Activated CD8-positive, alpha-beta T cell treated with anti-CD3 and anti-CD28 coated beads, Interleukin-2, amount 10 ng/mL, durations not matched to agents 7 days and 5 days (primary cell): ENCODE measurements around the gene DNLZ. TPM values are rescaled to one million over a fixed set of nuclear protein-coding genes. Genes with fewer than 3 reads are reported as not detected.

Experiments used
- ATAC-seq: fragments of 150-1000 bp; cut with Tn5 transposase; one replicate; pipeline ENCODE4 v1.10.0; 2021; ENCODE audit warnings: moderate library complexity
- CTCF ChIA-PET: fragments of 350-600 bp; sonication (Branson Sonifier 250); formaldehyde crosslinking; loops from one replicate; lab custom pipeline; 2021; ENCODE audit warnings: antibody characterized with exemption; lab: Charles Lee
- POLR2A ChIA-PET: fragments of 350-600 bp; sonication (Branson Sonifier 250); formaldehyde crosslinking; loops from one replicate; lab custom pipeline; 2021; ENCODE audit warnings: antibody characterized with exemption; lab: Charles Lee
- DNase-seq: peaks from one replicate; pipeline ENCODE4 v3.0.0-alpha.2; 2020
- H3K27ac Mint-ChIP-seq: one replicate; pipeline ENCODE4 v1.8.0; 2021; ENCODE audit warnings: mild to moderate bottlenecking, mixed read lengths
- H3K27me3 Mint-ChIP-seq: one replicate; pipeline ENCODE4 v1.8.0; 2021; ENCODE audit warnings: low read depth, mixed read lengths
- H3K36me3 Mint-ChIP-seq: one replicate; pipeline ENCODE4 v1.8.0; 2021; ENCODE audit warnings: low read depth, mixed read lengths
- H3K4me1 Mint-ChIP-seq: one replicate; pipeline ENCODE4 v1.8.0; 2021; ENCODE audit warnings: low read depth, mixed read lengths
- H3K4me3 Mint-ChIP-seq: one replicate; pipeline ENCODE4 v1.8.0; 2021; ENCODE audit warnings: mild to moderate bottlenecking, mixed read lengths
- H3K9me3 Mint-ChIP-seq: one replicate; pipeline ENCODE4 v1.8.0; 2022; ENCODE audit warnings: mixed read lengths; ENCODE audit not compliant: insufficient read depth
- total RNA-seq, 2 experiments: library from RNA; stranded (reverse); gene quantifications; one replicate each; pipeline ENCODE4 v1.2.3, GENCODE V29; 2021

DNLZ gene
- total RNA-seq, 2 experiments from 2014 or later, result 20.4 to 21.6 TPM

- no peaks in the 10 kb centered on the region for H3K4me1 Mint-ChIP-seq
- no peak overlapping the region for H3K27ac Mint-ChIP-seq
- H3K4me3 Mint-ChIP-seq, result no peak overlapping the region
- ChIA-PET CTCF (no interaction called here), POLR2A (no interaction called here)
- H3K36me3 Mint-ChIP-seq, result no peaks in the 10 kb centered on the region
- DNase-seq, result no peak
- no peak for ATAC-seq
- H3K27me3 Mint-ChIP-seq, result no peaks in the 10 kb centered on the region
- no peaks in the 10 kb centered on the region for H3K9me3 Mint-ChIP-seq
These were observed 17.4 kb downstream of the DNLZ start for GRCh38 chr9:136346157-136346481.

GRCh38 chr9:136345281-136346156 lies 18.0 kb downstream of the DNLZ start:
- DNase-seq (no peak), ATAC-seq (no peak)
- no peaks in the 10 kb centered on the region for H3K27me3 Mint-ChIP-seq
- H3K4me3 Mint-ChIP-seq, result no peak overlapping the region
- CTCF ChIA-PET, result no interaction called here
- no peak overlapping the region for H3K27ac Mint-ChIP-seq
- H3K4me1 Mint-ChIP-seq, result no peaks in the 10 kb centered on the region
- no peaks in the 10 kb centered on the region for H3K36me3 Mint-ChIP-seq
- no peaks in the 10 kb centered on the region for H3K9me3 Mint-ChIP-seq
- POLR2A ChIA-PET, result no interaction called here

GRCh38 chr9:136344544-136345280 lies 18.8 kb downstream of the DNLZ start:
- Mint-ChIP-seq H3K27me3 (no peaks in the 10 kb centered on the region), H3K4me3 (no peak overlapping the region), H3K4me1 (no peaks in the 10 kb centered on the region), H3K27ac (no peak overlapping the region), H3K9me3 (no peaks in the 10 kb centered on the region), H3K36me3 (no peaks in the 10 kb centered on the region)
- POLR2A ChIA-PET, result no interaction called here
- CTCF ChIA-PET, result no interaction called here
- DNase-seq (no peak), ATAC-seq (no peak)

GRCh38 chr9:136343884-136344269 lies 19.7 kb downstream of the DNLZ start:
- POLR2A ChIA-PET, result no interaction called here
- no peaks in the 10 kb centered on the region for H3K9me3 Mint-ChIP-seq
- H3K27ac Mint-ChIP-seq, result no peak overlapping the region
- no peak overlapping the region for H3K4me3 Mint-ChIP-seq
- H3K4me1 Mint-ChIP-seq, result no peaks in the 10 kb centered on the region
- no peaks in the 10 kb centered on the region for H3K36me3 Mint-ChIP-seq
- no peaks in the 10 kb centered on the region for H3K27me3 Mint-ChIP-seq
- DNase-seq (no peak), ATAC-seq (no peak)
- CTCF ChIA-PET, result no interaction called here

GRCh38 chr9:136343121-136343883 lies 20.2 kb downstream of the DNLZ start:
- ChIA-PET POLR2A (no interaction called here), CTCF (no interaction called here)
- Mint-ChIP-seq H3K9me3 (no peaks in the 10 kb centered on the region), H3K27ac (no peak overlapping the region), H3K27me3 (no peaks in the 10 kb centered on the region), H3K4me1 (no peaks in the 10 kb centered on the region), H3K36me3 (no peaks in the 10 kb centered on the region), H3K4me3 (no peak overlapping the region)
- ATAC-seq, result no peak
- no peak for DNase-seq

GRCh38 chr9:136342181-136343120 lies 21.1 kb downstream of the DNLZ start:
- POLR2A ChIA-PET, result no interaction called here
- CTCF ChIA-PET, result no interaction called here
- no peak overlapping the region for H3K4me3 Mint-ChIP-seq
- H3K36me3 Mint-ChIP-seq, result no peaks in the 10 kb centered on the region
- no peaks in the 10 kb centered on the region for H3K9me3 Mint-ChIP-seq
- H3K27me3 Mint-ChIP-seq, result no peaks in the 10 kb centered on the region
- ATAC-seq, result peak; percentile 72
- H3K27ac Mint-ChIP-seq, result no peak overlapping the region
- H3K4me1 Mint-ChIP-seq, result no peaks in the 10 kb centered on the region
- DNase-seq, result peak; percentile 71

GRCh38 chr9:136341769-136342168 lies 21.8 kb downstream of the DNLZ start:
- DNase-seq (no peak), ATAC-seq (no peak)
- POLR2A ChIA-PET, result no interaction called here
- Mint-ChIP-seq H3K27ac (no peak overlapping the region), H3K9me3 (no peaks in the 10 kb centered on the region), H3K4me3 (no peak overlapping the region), H3K4me1 (no peaks in the 10 kb centered on the region), H3K36me3 (no peaks in the 10 kb centered on the region), H3K27me3 (no peaks in the 10 kb centered on the region)
- CTCF ChIA-PET, result no interaction called here

- DNase-seq (no peak), ATAC-seq (no peak)
- H3K36me3 Mint-ChIP-seq, result no peaks in the 10 kb centered on the region
- ChIA-PET CTCF (no interaction called here), POLR2A (no interaction called here)
- H3K27ac Mint-ChIP-seq, result no peak overlapping the region
- H3K4me3 Mint-ChIP-seq, result no peak overlapping the region
- H3K27me3 Mint-ChIP-seq, result no peaks in the 10 kb centered on the region
- H3K9me3 Mint-ChIP-seq, result no peaks in the 10 kb centered on the region
- no peaks in the 10 kb centered on the region for H3K4me1 Mint-ChIP-seq
These were observed 22.4 kb downstream of the DNLZ start for GRCh38 chr9:136341042-136341655.

- Mint-ChIP-seq H3K4me3 (no peak overlapping the region), H3K27ac (no peak overlapping the region), H3K9me3 (no peaks in the 10 kb centered on the region), H3K27me3 (no peaks in the 10 kb centered on the region), H3K36me3 (no peaks in the 10 kb centered on the region), H3K4me1 (no peaks in the 10 kb centered on the region)
- CTCF ChIA-PET, result no interaction called here
- no peak for ATAC-seq
- no peak for DNase-seq
- POLR2A ChIA-PET, result no interaction called here
These were observed 23.0 kb downstream of the DNLZ start for GRCh38 chr9:136340356-136341041.

- DNase-seq (no peak), ATAC-seq (no peak)
- Mint-ChIP-seq H3K9me3 (no peaks in the 10 kb centered on the region), H3K4me1 (no peaks in the 10 kb centered on the region), H3K4me3 (no peak overlapping the region), H3K27me3 (no peaks in the 10 kb centered on the region), H3K36me3 (no peaks in the 10 kb centered on the region), H3K27ac (no peak overlapping the region)
- ChIA-PET CTCF (interaction anchor here (1.0 kb wide), 1 partner anchor 61 kb away, joined by 3 read pairs; no protein-coding TSS in a partner anchor), POLR2A (no interaction called here)
These were observed 23.6 kb downstream of the DNLZ start for GRCh38 chr9:136339958-136340310.
